Activated CD4-positive, CD25-positive, alpha-beta regulatory T cell treated with anti-CD3 and anti-CD28 coated beads, Interleukin-2, amount 50 U/mL, for 72 hours (primary cell): ENCODE data around the gene CLDN5.

Experiments used
- DNase-seq: peaks from one replicate; pipeline ENCODE4 v3.0.0; 2021

Gene CLDN5

DNA sequence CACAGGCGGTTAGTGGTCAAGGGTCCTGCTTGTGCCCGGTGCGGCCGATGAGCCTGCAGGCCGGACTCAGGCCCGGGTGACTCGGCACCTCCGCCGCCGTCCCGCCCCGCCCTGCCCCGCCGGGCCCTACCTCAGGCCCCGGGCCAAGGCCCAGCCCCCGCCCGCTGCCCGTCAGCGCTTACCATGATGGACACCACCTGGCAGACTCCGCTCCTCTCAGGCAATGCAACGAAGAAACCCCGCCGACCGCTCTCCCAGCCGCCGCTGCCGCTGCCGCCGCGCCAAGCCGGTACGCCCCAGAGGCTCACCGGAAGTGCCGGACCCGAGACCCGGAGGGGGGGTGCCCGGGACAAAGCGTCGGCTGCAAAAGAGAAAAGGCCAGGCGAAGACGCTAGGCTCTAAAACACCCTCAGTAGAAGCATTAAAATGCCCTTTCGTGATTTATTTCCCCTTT is 45.3 kb downstream of the CLDN5 start, which contains the start of gene UFD1:
UFD1 (minus strand) TSS at position 293 of the 454 bp plus-strand sequence; CDS start at position 185, 108 bp downstream.
- DNase-seq: peak; percentile 82

DNA sequence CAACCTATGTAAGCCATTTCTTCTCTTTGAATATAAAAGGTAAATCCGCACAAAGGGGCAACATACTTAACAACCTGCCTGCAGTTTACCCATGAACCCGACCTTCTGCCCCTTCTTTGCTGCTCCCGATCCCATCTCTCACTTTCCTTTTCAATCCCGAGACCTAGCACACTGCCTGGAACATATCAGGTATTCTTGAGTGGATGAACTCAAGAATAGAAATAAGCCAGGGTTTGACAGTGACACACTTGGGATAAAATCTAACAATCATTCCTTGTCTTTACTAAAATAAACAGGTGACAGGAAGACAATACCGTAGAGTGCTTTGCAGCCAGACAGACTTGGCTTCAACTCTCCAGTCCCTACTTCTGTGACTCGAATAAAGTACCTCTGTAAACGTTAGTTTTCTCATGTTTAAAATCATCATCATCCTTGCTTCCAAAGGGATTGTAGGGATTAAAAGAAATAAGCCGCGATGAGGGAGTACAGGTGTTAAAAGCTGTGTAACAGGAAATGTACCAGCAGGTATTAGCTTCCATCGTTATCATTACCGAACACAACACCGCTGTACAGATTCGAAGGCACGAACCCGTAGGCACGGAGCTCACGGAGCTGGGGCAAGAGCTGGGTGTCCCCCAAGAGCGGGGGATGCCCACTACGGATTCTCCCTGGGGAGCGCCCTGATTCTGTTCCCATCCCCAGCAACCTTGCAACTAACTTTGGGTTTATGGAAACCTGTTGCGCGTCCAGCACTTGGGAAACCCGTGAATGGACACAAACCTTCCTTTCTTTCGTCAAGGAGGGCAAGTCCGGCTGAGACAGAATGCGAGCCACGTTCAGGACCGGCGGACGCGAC is 45.9 kb downstream of the CLDN5 start:
- no peak for DNase-seq

DNA sequence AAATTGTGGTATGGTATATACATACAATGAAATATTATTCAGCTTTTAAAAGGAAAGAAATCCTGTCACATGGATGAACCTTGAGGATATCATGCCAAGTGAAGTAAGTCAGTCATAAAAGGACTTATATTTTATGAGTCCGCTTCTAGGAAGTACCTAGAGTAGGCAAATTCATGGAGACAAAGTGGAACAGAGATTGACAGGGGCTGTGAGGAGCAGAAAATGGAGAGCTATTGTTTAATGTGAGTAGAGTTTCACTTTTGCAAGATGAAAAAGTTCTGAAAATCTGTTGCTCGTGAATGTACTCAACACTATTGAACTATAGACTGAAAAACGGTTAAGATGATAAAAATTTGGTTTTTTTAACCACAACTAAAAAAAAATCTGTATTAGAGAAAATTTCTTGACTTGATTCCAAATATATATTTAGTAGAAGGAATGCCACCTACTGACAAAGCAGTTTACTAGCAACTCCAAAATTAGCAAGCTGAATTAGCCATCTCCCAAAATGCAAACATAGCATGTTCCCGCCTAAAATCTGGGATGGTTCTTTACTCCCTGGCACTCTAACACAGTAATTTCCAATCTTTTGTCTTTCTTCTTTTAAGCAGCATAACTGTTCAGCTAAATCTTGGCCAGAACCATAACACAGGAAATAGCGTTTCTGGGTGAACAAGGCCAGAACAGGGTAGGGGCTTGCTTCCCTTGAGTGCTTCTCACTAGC is 46.7 kb downstream of the CLDN5 start:
- DNase-seq: no peak

DNA sequence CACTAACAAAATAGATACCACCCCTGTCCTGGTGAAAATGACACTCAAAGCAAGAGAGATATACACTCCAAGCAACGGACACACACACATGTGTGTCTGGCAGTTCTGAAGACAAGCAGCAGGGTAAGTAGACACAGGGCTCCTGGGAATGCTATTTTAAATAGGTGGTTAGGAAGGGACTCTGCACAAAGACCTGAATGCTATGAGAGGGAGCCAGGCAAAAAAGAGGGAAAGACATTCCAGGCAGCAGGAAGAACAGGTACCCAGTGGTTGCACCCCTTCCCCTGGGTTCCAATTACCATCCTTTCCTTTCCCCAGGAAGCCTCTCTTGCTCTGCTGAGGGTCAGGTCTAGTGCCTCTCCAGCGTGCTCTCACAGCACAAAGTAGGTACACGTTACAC is 48.2 kb downstream of the CLDN5 start:
- DNase-seq: no peak

DNA sequence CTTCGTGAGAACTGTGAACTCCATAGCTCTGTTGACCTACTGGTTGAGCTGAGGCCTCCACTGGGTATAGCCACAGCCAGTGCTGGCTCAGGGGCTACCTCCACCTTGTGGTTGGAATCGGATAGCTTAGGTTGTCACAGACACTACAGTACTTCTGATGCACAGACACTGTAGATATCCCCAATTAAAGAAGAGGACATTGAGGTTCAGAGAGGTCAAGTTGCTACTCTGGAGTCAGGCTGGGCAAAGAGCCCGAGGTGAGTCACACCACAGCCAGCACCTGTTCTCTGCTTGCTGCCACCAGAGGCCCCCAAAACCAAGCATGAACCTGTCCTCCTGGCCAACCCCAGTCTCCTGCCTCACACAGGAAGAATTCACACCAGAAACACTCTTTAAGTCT is 50.6 kb downstream of the CLDN5 start:
- no peak for DNase-seq
